ENCODE results near the gene PSMA5. TPM values are rescaled to one million over a fixed set of nuclear protein-coding genes. Genes with fewer than 3 reads are reported as not detected.
"Not testable (repeated sequence)": the region's sequence is repeated elsewhere in the genome, so short reads cannot be mapped to it uniquely, and the experiment has no call there.

The PSMA5 gene
- polyA plus RNA-seq (2012; ENCODE audit: insufficient read depth, insufficient read length): 303 TPM

DNA sequence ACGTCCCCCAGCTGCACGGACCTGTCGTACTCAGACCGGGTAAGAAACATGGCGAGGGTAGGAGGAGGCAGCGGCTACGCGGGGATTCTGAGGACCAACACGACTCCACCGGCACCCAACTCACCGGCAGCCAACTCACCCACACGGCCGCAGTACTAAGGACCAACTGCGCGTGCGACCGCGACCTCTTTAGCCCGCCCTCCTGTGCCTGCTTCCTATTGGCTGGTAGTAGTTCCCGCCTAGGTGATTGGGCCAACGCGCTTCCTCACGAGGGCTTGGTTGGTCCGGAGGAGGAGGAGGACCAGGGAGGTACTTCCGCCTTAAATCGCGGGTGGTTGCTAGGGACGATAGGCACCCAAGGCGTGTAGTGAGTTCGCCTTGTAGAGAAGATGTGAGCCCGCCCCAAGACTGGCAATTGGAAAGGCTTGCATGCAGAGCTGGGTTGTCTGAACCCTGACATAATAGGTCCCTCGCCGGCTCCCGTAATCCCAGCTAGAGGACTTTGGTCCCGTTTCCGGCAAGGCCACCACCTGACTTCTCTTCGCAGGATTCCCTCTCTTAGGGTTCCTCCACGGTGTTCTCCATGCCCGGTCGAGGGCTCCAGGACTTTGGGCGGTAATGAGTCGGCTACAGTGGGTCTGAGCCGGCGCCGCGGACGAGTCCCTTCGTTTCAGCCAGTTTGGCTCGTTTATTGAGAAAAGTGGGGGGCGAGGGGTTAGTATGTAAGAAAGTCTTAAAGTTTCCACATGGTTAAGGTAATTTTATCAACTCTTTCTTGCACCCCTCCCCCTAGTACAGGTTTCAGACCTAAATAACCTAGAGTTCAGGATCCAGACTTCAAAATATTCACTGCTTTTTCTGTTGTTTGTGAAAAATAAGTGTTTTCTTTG lies at the start of gene PSMA5:
Gene PSMA5, minus strand, starts transcription at position 168 of the 890 bp plus-strand sequence. Its CDS starts 118 bp downstream, at position 50.
- DNase-seq (ENCODE audit: low read depth, low spot score): peak; percentile 99
- peak within 1 kb of the TSS; percentile 94 for H3K4me3 ChIP-seq (ENCODE audit: low read length)

DNA sequence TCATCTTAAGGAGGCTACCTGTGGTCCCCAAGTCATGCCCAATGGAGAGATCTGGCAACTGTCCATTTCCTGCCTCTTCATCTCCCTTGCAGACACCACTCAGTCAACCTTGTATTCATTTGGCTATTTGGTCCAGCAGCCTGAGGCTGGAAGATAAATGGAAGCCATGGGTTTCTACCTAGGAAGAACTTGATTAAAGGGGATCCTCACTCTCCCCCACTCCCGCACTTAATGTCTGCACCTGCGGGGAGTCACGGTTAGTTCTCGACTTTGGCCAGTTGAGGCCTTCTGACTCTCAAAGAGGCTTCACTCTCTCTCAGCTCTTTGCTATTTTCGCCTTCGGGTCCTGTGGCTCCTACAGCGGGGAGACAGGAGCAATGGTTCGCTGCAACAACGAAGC lies 49.0 kb upstream of the PSMA5 start:
- H3K4me3 ChIP-seq (ENCODE audit: low read length): no peak overlapping the region
- no peak for DNase-seq (ENCODE audit: low read depth, low spot score)

DNA sequence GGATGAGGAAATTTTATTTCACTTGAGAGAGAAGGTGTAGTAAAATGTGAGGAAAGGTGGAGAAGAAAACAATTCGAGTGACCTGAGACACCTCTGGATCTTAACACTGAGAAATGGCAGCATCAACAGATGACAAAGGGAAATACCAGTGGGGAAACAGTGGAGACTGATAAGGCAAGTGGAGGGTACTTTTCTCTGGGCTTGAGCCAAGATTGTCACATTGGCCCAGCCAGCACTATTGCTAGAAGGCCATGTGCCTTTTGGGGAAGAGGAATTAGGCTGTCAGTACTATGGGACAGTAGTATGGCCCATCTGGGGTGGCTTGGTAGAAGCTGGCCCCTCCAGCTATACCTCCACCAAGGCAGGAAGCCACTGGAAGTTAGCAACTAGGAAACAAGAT lies 48.4 kb upstream of the PSMA5 start:
- H3K4me3 ChIP-seq (ENCODE audit: low read length): no peak overlapping the region
- no peak for DNase-seq (ENCODE audit: low read depth, low spot score)

DNA sequence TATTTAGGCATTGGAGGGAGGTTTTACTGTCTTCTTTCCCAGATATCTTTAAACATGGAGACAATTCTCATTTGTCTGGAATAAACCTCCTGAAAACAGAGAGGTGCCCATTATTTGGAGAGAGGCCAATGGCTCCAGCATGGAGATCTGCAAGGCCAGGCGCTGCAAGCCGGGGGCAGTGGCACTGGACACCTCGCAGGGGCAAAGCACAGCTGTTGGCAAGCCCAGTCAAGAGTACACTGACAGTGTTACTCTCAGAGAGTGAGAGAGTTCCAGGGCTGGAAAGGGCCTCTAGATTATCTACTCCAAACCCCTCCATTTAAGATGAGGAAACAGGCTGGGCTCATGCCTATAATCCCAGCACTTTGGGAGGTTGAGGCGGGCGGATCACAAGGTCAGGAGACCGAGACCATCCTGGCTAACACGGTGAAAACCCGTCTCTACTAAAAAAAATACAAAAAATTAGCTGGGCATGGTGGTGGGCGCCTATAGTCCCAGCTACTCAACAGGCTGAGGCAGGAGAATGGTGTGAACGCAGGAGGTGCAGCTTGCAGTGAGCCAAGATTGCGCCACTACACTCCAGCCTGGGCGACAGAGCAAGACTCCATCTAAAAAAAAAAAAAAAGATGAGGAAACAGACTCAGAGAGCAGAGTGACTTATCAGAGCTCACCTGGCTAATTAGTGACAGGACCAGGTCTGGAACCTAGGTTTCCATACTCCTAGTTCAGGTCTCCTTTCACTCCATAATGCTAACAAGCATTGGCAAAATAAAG lies 47.2 kb upstream of the PSMA5 start:
- not testable (repeated sequence) for DNase-seq (ENCODE audit: low read depth, low spot score); H3K4me3 ChIP-seq (ENCODE audit: low read length)

DNA sequence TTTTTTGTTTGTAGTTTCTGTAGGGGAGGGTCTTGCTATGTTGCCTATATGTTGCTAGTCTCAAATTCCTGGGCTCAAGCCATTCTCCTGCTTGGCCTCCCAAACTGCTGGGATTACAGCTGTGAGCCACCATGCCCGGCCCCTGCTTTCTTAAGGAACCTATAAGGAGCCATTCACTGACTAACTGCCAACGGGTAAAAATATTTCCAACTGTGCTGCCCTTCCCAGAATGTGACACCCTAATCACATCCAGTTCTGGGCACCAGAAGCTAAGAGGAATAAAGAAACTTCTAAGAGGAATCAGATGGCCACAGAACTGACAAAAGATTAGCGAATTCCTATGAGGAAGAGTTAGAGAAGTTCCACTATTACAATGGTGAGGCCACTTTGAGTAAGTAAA lies 46.5 kb upstream of the PSMA5 start:
- DNase-seq (ENCODE audit: low read depth, low spot score): no peak
- H3K4me3 ChIP-seq (ENCODE audit: low read length): no peak overlapping the region

DNA sequence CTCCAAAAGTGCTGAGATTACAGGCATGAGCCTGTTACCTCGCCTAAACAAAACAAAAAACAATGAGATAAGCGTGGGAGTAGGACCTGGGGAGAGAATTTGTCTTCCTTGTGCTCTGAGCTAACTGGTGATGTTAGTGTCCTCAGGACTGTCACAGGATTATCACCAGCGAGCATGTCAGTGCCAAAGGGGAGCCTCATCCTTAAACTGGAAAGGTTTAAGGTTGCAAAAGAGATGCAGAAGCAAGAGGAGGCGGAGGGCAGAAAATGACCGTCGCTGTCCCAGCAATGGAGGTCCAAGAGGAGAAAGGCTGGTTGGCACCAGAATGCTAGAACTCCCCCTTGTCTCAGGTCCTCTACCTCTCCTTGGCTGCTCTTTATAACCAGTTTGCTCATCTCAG lies 44.0 kb upstream of the PSMA5 start:
- no peak for DNase-seq (ENCODE audit: low read depth, low spot score)
- H3K4me3 ChIP-seq (ENCODE audit: low read length): no peak overlapping the region

DNA sequence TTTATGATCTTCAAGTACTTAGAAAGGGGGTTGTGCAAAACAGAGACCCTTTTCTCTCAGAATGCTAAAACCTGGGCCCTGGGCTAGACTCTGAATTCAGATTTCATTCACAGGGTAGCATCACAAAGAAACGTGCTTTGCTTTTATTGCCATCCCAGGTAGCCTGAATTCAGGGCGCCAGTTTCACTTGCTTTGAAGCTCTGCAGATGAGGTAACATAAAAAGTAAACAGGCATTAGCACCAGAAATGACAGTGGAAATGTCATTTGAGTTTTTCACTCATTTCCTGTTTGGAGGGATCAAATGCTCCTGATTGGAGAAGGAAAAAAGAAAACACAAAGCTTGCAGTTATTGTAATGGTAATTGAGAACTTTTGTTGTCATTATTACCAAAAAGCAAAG lies 42.7 kb upstream of the PSMA5 start:
- no peak overlapping the region for H3K4me3 ChIP-seq (ENCODE audit: low read length)
- DNase-seq (ENCODE audit: low read depth, low spot score): no peak

DNA sequence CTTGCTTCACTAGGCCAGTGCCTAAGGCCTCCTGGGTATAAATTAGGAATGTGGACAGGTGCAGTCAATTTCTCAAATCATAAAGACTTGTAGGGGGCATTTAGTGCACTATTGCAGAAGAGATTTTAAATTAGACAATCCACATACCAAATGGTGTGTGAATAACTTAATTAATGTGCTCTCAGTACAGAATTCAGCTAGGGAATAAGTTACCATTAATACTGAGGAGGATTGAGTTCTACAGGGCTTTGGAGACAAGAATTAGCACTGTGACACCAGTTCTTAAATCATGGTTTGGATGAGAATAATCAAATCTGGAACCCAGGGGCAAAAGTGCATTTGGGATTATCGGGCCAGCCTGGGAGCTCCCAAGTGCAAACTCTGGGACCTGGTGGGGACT lies 41.8 kb upstream of the PSMA5 start:
- no peak overlapping the region for H3K4me3 ChIP-seq (ENCODE audit: low read length)
- DNase-seq (ENCODE audit: low read depth, low spot score): no peak

DNA sequence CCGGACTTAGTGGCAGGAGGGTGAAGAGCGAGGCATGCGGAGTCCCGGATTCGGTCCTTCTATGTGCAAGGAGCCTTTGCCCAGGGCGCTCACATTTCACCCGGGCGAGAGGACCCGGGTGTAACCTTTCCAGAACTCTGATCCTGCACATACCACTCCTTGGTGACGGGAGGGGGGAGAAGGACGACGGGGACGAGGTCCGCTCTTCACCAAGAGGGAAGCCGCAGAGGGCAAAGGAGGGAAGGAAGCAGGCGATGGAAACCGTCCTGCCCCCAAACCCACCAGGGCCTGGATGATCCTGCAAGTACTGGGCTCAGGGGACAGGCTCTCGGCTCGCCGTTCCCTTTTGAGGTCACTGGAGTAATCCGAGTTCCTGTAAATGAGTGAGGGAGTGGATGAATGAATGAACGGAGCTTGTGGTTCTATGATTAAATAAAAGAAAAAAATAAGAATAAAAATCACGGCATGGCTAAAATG lies 41.1 kb upstream of the PSMA5 start:
- H3K4me3 ChIP-seq (ENCODE audit: low read length): no peak overlapping the region
- DNase-seq (ENCODE audit: low read depth, low spot score): no peak

DNA sequence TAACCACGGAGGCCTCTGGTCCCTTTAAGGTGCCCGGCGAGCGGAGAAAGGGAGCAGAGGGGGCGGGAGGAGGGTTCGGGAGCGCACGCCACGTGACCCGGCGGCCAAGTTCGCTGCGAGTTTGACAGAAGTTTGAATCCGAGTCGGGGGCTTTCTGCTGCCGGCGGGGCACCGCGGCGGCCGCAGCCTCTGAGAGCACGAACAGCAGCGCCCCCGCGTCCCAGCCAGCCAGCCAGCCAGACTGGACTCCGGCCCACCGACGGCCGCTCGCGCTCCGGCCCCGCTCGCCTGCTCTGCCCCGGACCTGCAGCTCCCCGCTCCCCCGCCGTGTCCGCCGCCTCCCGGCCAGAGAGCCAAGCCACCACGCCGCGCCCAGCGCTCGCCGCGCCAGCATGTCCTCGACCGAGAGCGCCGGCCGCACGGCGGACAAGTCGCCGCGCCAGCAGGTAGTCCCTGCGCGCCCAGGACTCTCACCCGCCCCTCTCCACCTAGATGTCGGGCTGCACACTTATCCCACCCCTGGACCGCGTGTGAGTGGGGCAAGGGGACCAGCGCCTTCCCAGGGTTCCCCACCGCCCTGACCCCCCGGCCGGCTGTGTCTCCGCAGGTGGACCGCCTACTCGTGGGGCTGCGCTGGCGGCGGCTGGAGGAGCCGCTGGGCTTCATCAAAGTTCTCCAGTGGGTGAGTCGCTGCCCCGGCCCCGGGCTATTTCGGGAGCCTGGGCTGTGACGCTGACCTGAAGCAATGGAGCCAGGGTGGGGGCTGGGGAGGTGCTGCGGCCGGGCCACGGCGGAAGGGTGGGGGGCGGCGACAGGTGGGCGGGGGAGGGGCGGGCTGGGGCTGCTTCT lies 40.4 kb upstream of the PSMA5 start, which contains the start of gene SYPL2:
Gene SYPL2, plus strand, starts transcription at position 95 of the 849 bp plus-strand sequence. Its CDS starts 298 bp downstream, at position 393.
- no peak for DNase-seq (ENCODE audit: low read depth, low spot score)
- no peak within 1 kb of the TSS for H3K4me3 ChIP-seq (ENCODE audit: low read length)

DNA sequence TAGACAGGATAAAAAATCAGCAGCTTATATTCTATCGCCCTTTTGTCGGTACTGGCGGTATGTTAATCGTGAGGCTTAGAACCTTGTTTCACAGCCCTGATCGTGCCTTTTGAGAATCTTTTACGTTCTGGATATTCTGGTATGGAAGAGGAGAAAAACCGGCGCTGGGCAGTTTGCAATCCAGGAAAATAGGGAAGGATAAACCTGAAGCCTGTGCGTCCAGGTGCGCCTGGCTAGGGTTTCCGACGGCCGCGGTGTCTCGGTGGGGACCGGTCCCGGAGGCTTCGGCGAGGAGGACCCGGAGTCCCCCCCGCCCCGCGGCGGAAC lies 39.8 kb upstream of the PSMA5 start:
- no peak for DNase-seq (ENCODE audit: low read depth, low spot score)

DNA sequence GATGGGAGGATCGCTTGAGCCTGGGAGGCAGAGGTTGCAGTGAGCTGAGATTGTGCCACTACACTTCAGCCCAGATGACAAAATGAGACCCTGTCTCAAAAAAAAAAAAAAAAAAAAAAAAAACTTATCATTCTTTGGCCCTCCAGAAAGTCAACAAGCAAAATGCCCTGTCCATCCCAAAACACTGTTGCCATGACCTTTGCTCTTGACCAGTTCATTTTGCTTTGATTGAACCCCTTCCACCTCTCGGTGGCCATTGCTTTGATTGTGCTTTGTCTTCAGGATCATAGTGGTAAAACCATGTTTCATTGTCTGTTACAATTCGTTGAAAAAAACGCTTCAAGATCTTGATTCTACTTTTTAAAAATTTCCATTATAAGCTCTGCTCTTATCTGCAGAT lies 31.6 kb upstream of the PSMA5 start:
- H3K4me3 ChIP-seq (ENCODE audit: low read length): no peak overlapping the region
- no peak for DNase-seq (ENCODE audit: low read depth, low spot score)

More for the DNA sequence above, 39.8 kb upstream of the PSMA5 start:
- no peak overlapping the region for H3K4me3 ChIP-seq (ENCODE audit: low read length)

DNA sequence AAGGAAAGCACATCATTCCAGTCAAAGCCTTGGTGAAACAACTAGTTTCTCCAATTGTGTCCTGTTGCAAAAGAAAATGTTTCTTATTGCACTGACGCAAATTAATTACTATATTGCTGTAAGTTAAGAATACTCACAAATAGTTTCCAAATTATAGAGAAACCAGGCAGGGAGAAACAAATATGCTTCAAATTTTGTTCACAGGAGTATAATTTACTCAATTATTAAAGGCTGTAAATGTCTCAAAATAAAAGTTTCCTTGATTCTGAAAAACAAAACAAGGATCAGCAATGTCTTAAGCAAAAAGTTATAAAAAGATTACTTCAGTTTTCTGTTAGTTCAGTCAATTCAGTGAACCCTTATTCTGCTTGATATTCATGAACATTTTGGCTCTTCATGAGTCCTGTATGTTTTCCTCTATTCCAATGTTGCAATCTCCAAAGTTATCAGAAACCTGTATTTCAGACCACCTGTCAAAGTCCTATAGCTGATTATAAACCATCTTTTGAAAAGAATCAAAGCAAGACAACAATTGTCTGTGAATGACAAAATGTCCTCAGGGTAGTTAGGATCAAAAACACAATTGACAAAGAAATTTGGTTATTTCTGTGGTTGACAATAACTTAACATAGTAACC lies 28.4 kb upstream of the PSMA5 start:
- DNase-seq (ENCODE audit: low read depth, low spot score): no peak
- no peak overlapping the region for H3K4me3 ChIP-seq (ENCODE audit: low read length)

DNA sequence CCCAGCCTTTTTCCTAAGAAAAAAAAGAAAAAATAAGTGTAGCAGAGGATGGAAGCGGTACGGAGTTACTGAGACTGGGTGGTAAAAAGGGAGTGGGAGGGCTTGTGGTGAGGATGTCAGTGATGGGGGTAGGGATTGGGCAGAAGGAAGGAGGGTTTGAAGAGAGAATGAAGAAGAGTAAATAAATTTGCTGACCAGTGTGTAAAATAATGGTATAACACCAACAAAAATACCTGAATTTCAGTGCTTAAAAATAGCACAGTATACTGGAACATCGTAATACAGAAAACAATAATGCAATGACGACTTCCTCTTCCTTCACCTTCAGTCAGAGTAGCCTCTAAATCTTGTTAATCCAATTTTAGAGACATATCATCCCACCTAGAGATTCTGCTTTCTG lies 21.3 kb upstream of the PSMA5 start:
- no peak for DNase-seq (ENCODE audit: low read depth, low spot score)
- no peak overlapping the region for H3K4me3 ChIP-seq (ENCODE audit: low read length)

DNA sequence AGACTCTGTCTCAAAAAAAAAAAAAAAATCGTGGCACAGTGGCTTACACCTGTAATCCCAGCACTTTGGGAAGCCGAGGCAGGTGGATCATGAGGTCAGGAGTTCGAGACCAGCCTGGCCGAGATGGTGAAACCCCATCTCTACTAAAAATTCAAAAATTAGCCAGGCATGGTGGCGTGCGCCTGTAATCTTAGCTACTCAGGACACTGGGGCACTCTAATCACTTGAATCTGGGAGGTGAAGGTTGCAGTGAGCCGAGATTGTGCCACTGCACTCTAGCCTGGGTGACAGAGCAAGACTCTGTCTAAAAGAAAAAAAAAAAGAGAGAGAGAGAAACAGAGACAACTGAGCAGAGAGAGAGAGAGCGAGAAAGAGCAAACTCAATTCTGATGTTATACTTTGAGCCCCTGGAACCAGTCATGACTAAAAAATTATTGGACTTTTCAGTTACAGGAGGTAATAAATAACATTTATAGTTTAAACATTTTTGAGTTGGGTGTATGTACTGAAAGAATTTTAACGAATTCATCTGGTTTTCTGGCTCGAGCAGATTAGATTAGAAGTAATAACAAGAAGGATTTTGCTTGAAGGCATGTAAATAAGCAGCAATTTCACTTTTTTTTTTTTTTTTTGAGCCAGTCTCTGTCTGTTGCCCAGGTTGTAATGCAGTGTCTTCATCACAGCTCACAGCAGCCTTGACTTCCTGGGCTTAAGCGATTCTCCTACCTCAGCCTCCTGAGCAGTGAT lies 19.9 kb upstream of the PSMA5 start:
- H3K4me3 ChIP-seq (ENCODE audit: low read length); DNase-seq (ENCODE audit: low read depth, low spot score): not testable (repeated sequence)

DNA sequence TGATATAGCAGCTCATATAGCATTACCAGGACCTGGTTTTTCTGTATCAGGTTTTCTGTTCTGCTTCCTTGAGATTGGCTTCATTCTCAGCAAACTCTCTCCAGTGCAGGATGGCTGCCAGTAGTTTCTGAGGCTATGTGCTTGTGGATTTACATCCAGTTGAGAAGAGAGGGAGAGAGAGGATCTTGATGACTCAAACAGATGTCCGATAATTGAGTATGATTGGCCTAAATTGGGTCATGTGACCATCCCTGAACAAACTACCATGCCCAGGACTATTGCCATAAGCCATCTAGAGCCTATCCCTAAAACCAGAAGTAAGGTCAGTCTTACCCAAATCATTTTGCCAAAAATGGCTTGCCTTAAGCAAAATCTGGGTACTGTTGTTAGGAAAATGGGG lies 18.1 kb upstream of the PSMA5 start:
- H3K4me3 ChIP-seq (ENCODE audit: low read length): no peak overlapping the region
- DNase-seq (ENCODE audit: low read depth, low spot score): no peak

DNA sequence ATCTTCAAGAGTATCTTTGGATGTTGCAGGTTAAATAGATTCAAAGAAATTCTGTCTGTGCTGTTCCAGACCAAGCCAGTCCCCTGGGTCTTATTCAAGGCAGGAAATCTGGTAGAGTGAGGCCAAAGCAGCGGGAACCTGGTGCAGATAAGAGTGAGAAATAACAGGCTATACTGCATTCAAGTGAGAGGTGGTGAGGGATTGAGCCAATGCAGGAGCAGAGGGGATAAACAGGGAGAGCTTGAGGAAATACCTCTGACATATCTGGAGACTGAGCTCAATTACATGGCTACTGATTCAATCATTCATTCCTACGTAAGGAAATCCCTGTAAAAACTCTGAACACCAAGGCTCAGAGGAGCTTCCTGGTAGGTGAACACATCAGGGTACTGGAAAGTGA lies 17.2 kb upstream of the PSMA5 start:
- no peak overlapping the region for H3K4me3 ChIP-seq (ENCODE audit: low read length)
- no peak for DNase-seq (ENCODE audit: low read depth, low spot score)

DNA sequence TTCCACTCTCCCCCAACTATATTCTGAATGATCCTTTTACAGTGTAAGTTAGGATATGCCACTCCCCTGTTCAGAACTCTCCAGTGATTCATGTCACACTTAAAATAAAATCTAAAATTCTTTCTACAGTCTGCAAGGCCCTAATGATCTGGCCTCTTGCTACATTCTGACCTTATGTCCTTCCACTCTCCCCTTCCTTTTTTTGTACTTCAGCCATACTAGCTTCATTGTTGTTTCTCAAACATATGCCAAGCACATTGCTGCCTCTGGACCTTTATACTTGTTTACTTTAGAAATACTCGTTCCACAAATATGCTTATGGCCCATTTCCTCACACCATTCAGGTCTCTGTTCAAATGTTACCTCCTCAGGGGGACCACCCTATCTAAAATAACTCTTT lies 14.8 kb upstream of the PSMA5 start:
- H3K4me3 ChIP-seq (ENCODE audit: low read length): no peak overlapping the region
- no peak for DNase-seq (ENCODE audit: low read depth, low spot score)
